Skin of body (tissue), 2 donors: Measurements from ENCODE around the gene CD9. TPM values are rescaled to one million over a fixed set of nuclear protein-coding genes. Genes with fewer than 3 reads are reported as not detected.

Source experiments
- DNase-seq: peaks from one replicate; lab custom pipeline; 2025; lab: John Stamatoyannopoulos, UW
- total RNA-seq: library from RNA; depleted of rRNA; stranded (reverse); fragments of >200 nt; gene quantifications from one replicate; pipeline ENCODE4 v1.2.3, GENCODE V29; 2014

The CD9 gene
- total RNA-seq, 1 donor from 2014 or later = 297 TPM

DNA sequence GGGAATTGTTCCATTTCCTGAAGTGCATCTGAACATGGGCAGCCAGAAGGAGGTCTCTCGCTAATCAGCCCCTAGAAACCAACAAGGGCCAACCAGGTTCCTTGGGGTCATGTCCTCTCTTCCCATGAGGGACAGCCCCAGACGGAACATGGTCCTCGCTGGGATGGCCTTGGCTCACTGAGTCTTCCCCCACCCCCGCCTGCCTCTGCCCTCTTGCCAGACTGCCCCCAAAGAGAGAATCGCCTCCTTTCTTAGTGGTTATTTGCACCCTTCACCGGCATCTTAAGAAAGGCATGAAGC is 36.4 kb downstream of the CD9 start:
- no peak for DNase-seq

GRCh38 chr12:6237830-6238229 is 37.6 kb downstream of the CD9 start:
- DNase-seq = no peak

DNA sequence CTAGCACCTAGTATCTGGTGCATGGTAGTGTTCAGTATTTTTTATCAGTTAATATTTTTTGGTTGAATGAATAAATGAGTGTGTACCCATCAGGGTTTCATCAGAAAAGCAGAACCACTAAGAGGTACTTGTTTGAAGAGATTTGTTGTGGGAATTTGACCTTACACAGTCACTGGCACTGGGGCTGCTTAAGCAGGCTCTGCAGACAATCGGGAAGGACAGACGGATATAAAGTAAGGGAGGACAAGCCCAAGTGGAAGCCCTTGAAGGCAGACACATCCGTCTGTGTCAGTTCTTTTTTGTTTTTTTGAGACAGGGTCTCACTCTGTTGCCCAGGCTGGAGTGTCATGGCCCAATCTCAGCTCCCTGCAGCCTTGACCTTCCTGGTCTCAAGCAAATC is 38.7 kb downstream of the CD9 start:
- DNase-seq = no peak

GRCh38 chr12:6241495-6241894 is 41.3 kb downstream of the CD9 start:
- DNase-seq = no peak

DNA sequence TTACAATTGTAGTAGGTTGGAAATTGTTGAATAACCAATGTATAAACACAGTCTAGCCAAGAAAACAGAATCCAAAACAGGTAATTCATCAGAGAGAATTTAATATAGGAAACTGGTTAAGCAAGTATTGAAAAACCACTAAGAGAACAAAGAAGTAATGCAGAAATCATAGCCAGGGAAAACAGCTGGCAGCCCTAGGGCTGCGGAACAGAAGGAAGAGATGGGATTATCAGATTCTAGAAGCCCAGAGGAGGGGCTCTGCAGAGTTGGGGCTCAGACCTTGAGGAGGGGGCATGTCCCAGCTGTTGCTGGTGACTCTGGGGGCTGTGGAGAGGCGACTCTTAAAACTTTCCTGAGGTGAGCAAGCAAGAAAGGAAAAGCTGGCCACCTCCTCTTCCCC is 49.4 kb downstream of the CD9 start:
- no peak for DNase-seq

DNA sequence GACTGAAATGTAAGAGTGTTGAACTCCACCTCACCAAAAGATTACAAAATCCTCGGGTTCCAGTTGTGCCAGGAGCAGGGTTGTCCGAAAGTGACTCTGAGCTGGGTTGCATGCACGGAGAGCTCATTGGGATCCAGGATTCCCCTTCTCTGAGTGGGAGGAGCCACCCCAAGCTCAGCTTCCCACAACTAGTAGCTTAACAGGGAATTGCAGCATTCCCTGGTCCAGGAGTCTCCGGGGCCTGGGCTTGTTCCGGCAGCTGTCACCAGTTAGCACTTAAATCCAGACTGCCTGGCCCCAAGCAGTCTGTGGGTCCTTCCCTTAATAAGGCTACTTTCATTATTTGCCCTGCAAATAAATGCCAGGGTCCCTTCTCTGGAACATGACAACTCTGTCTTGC is 50.1 kb downstream of the CD9 start:
- DNase-seq = no peak

DNA sequence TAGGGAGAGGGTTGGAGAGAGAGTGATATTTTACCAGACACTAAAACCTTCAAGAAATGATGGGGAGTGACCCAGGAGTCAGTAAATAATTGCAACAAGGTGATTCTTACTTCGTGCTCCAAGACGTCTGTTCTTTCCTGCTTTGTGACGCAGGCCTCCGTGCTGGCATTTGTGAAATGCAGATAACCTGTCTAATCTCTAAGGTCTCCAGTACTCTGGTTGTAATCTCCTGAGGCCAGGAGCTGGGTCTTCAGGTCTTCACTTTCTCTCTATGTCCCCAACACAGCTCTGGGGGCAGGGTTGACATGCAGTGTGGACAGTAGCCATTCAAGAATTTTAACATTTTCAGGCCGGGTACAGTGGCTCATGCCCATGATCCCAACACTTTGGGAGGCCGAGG is 53.1 kb downstream of the CD9 start:
- no peak for DNase-seq

- DNase-seq = no peak
Observed at GRCh38 chr12:6254491-6254890, 54.3 kb downstream of the CD9 start.

GRCh38 chr12:6257007-6257406 is 56.8 kb downstream of the CD9 start:
- DNase-seq = no peak

GRCh38 chr12:6262211-6262610 is 62.0 kb downstream of the CD9 start:
- no peak for DNase-seq

GRCh38 chr12:6262623-6263022 is 62.4 kb downstream of the CD9 start:
- no peak for DNase-seq

- DNase-seq = no peak
Observed at GRCh38 chr12:6263931-6264330, 63.7 kb downstream of the CD9 start.

DNA sequence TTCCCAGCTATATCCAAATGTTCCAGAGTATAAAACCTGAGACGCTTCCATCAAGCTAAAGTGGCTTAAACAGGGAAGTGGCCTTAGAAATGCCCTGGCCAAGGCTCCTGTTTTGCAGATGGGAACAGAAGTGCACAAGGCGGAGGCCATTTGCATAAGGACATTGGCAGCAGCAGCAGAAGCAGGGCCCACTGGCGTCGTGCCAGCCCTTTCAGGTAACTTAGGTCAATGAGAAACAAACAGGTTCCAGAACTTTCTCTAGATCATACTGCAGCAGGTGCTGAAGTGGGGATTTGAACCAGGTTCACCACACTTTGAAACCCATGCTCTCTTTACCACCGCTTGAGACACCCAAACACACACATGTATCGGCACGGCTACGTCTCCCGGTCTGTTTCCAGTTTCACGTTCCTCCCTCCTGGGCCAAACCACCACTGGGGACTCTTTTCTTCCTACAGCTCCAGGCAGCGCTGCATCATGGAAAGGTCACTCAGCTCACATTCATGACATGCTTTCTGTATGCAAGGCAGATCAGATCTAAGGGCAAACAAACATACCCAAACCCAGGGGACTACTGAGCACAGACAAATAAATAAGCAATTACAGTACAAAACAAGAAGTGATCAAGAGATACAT is 64.3 kb downstream of the CD9 start:
- DNase-seq = no peak

GRCh38 chr12:6265038-6265405 is 64.8 kb downstream of the CD9 start:
- DNase-seq = no peak

GRCh38 chr12:6266541-6266966 is 66.4 kb downstream of the CD9 start:
- no peak for DNase-seq

- no peak for DNase-seq
Observed at GRCh38 chr12:6266971-6267721, 66.9 kb downstream of the CD9 start.

GRCh38 chr12:6268484-6269157 is 68.4 kb downstream of the CD9 start:
- no peak for DNase-seq

DNA sequence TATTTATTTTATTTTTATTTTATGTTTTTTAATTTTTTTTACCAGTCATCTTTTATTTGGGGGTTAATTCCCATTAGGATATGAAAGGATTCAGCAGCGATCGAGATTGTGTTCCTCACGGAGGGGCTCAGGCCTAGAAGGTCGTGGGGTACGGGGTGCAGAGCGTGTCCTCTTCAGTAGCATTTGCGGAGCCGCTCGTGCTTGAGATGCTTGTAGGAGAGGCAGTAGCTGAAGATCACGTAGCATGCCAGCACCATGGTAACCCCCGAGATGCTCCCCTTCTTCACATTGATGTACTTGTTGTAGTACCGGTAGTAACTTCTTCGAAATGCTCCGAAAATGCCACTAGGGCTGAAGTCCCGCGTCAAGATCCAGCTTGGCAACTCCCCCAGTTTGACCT is 69.8 kb downstream of the CD9 start:
- no peak for DNase-seq

DNA sequence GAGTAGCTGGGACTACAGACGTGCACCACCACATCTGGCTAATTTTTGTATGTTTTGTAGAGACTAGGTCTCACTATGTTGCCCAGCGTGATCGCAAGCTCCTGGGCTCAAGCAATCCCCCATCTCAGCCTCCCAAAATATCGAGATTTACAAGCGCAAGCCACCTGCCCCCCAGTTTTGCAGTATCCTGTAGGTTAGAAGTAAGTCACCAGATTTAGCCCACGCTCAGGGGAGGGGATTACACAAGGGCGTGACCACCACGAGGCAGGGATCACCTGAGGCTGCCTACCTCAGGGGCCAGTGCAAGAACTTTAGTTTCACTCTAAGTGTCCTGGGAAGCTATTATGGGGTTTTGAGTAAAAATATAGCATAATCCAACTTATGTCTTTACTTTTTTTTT is 71.1 kb downstream of the CD9 start:
- DNase-seq = no peak

DNA sequence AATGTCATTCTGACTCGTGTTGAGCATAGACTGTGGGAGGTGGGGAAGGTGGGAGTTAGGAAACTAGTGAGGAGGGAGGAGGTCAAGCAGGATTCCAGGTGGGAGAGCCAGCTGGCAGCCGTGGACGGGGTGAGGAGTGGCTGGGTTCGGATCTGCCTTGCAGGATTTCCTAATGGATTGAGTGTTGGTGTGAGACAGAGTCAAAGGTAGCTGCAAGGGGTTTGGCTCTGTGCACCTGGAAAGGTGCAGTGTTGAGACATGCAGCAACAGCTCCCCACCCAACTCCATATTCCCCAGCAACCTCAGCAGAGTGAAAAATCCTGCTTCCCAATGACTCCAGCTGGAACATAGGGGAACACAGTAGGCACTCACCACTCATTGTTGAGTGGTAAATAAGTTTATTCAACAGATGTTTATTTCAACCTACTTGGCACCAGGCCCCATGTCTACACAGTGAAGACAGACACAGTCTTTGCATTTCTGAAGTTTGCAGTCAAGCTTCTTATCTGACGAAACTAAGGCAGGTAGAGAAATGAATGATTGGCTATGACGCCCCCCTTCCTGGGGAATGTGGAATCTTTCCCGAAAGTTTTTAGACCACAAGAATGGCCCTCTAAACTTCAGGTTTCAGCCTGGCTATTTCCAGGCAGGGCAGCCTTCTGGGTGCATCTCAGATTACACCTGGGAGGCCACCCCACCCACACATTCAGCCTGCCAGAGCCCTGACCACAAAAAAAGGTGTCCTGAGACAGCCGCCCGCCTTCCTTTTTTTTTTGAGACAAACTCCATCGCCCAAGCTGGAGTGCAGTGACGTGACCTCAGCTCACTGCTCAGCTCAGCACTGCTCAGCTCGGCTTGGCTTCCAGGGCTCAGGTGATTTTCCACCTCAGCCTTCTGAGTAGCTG is 72.4 kb downstream of the CD9 start:
- DNase-seq = no peak

GRCh38 chr12:6273205-6273540 is 73.0 kb downstream of the CD9 start:
- no peak for DNase-seq
